ENCODE measurements around the gene GLE1. TPM values are rescaled to one million over a fixed set of nuclear protein-coding genes. Genes with fewer than 3 reads are reported as not detected.

GLE1 gene
- total and polyA plus RNA-seq, 10 donors, result 14.3 to 31.2 (median 22.7) TPM

DNA sequence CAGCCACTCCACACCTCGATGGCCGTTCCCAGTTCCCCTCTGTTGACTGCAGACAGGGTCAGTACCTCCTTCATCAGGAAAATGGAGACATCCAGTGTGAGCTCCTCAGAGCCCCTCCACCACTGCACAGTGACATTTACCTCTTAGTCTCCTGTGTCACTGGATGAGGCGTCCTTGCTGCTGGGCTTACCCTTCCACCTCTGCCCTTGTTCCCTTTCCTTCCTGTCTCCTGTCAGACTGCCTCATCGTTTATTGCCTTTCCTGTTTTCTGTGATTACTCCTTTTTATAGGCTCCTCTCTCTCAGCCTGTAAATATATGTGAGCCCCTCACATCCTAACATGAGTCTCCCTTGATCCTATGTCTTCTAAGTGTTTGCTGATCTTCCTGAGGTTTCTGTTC, 24.7 kb downstream of the GLE1 start:
- Histone ChIP-seq H3K4me1 (peaks cover 0 to 7% (median 0%) of the 10 kb centered on the region in 6 donors), H3K4me3 (no peak overlapping the region), H3K27me3 (replicated peaks in 1 of 7) (no peaks in the 10 kb centered on the region), H3K27ac (peak overlapping the region in 5 of 8 donors; percentile 4 to 50 (median 28)), H3K36me3 (peaks cover 0 to 100% (median 95%) of the 10 kb centered on the region in 6 donors), H3K9me3 (no peaks in the 10 kb centered on the region)
- TF ChIP-seq POLR2A (IDR thresholded peaks at IDR 0.05) (no peak), POLR2AphosphoS5 (IDR thresholded peaks at IDR 0.05) (peak in 1 of 3 donors; percentile 33)
- TF ChIP-seq, protein P1, sequence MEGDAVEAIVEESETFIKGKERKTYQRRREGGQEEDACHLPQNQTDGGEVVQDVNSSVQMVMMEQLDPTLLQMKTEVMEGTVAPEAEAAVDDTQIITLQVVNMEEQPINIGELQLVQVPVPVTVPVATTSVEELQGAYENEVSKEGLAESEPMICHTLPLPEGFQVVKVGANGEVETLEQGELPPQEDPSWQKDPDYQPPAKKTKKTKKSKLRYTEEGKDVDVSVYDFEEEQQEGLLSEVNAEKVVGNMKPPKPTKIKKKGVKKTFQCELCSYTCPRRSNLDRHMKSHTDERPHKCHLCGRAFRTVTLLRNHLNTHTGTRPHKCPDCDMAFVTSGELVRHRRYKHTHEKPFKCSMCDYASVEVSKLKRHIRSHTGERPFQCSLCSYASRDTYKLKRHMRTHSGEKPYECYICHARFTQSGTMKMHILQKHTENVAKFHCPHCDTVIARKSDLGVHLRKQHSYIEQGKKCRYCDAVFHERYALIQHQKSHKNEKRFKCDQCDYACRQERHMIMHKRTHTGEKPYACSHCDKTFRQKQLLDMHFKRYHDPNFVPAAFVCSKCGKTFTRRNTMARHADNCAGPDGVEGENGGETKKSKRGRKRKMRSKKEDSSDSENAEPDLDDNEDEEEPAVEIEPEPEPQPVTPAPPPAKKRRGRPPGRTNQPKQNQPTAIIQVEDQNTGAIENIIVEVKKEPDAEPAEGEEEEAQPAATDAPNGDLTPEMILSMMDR (IDR thresholded peaks at IDR 0.05 in 8 of 11, conservative IDR thresholded peaks at IDR 0.05 in 3 of 11), result no peak
- DNase-seq, result no peak
- intact Hi-C loops (cut with DNase I; ENCODE audit: low total_unique reads), result no loop called here
- 57 to 74% (median 63%) methylated on average over 4 of the region's 4 CpGs for WGBS, 5 donors

DNA sequence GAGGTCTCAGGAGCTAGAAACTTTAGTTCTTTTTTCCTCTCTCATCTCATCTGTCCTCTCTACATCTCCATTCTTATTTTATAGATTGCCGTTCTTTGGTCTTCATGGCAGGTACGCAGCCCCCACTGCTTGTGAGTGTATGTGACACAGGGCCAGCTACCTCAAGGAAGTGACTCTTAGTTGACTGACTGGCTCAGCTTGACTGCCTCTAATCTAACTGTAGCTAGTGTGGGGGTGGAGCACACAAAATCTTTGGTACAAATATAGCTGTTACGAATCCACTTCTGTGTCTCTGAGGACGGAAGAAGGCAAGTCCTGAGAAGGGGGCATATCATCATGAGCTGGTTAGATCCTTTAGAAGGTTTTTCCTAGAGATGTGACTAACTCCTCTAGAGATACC, 28.1 kb downstream of the GLE1 start:
- Histone ChIP-seq H3K27me3 (replicated peaks in 1 of 7) (no peaks in the 10 kb centered on the region), H3K36me3 (peaks cover 1 to 100% (median 95%) of the 10 kb centered on the region in 6 donors), H3K9me3 (no peaks in the 10 kb centered on the region), H3K4me3 (no peak overlapping the region), H3K4me1 (peaks cover 0 to 7% (median 0%) of the 10 kb centered on the region in 6 donors), H3K27ac (no peak overlapping the region)
- intact Hi-C loops (cut with DNase I; ENCODE audit: low total_unique reads), result loop anchor here (10.0 kb wide), 1 partner anchor 52 kb away; no protein-coding TSS in a partner anchor
- no peak for DNase-seq
- 89 to 98% (median 95%) methylated on average over 4 of the region's 4 CpGs for WGBS, 5 donors
- TF ChIP-seq POLR2AphosphoS5 (IDR thresholded peaks at IDR 0.05) (no peak), POLR2A (IDR thresholded peaks at IDR 0.05) (no peak)
- TF ChIP-seq, protein P1 (IDR thresholded peaks at IDR 0.05 in 8 of 11, conservative IDR thresholded peaks at IDR 0.05 in 3 of 11), result no peak

DNA sequence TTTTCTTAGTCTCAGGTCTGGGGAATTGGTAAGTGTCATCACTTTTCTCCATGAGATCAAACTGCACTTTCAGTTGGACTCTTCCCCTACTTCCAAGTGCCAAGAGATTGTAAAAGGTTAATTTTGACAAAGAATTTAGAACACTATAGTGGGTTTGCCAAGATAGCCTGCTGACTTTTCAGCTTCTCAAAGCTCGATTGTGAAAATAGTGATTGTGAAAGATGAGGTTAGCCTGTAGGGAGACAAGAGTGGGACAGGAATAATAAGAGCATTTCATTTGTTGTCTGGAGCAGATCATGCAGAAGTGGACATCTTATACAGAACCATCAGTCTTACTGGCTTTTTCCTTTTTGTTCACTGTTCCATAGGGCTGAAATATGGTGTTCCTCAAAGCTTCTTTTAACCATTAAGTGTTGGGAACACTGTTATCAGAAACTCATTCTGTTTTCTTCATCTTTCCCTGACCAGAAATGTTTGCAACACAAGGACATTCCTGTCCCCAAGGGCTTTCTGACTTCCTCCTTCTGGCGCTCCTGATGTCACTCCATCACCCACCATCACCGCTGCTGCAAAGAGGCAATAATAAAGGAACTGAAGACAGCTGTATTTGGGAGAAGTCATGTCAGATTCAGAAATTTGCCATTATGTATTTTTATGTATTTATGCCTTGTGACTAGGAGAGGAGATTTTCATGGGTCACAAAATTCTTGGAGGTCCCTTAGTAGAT, 36.3 kb downstream of the GLE1 start:
- WGBS, 5 donors, result 41 to 77% (median 65%) methylated on average over 3 of the region's 3 CpGs
- no peaks in the 10 kb centered on the region for H3K9me3 ChIP-seq
- peaks cover 10 to 84% (median 75%) of the 10 kb centered on the region in 6 donors for H3K36me3 ChIP-seq
- H3K4me3 ChIP-seq, result no peak overlapping the region
- no peaks in the 10 kb centered on the region for H3K4me1 ChIP-seq
- H3K27ac ChIP-seq, result peak overlapping the region in 1 of 8 donors; percentile 43
- intact Hi-C loops (cut with DNase I; ENCODE audit: low total_unique reads), result no loop called here
- DNase-seq, result no peak
- TF ChIP-seq POLR2AphosphoS5 (IDR thresholded peaks at IDR 0.05), result no peak
- TF ChIP-seq POLR2A (IDR thresholded peaks at IDR 0.05), result no peak
- TF ChIP-seq, protein P1 (IDR thresholded peaks at IDR 0.05 in 8 of 11, conservative IDR thresholded peaks at IDR 0.05 in 3 of 11), result no peak
- no peaks in the 10 kb centered on the region for H3K27me3 ChIP-seq (replicated peaks in 1 of 7)

DNA sequence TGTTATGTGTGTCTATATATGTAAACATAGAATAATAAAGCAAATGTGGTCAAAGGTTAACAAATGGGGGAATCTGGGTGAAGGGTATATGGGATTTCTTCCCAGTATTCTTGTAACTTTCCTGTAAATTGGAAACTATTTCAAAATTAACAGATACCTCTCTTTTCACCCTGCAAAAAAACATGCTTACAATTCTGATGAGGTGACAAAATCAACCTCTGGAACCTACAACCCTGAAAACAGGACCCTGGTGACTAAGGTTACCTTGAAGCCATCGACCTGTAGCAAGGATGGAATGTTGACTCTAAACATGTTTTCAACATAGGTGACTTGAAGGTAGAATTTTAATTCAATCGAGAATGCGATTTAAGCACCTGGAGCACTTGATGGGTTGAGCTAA, 42.0 kb downstream of the GLE1 start:
- Histone ChIP-seq H3K36me3 (peaks cover 0 to 27% (median 19%) of the 10 kb centered on the region in 6 donors), H3K27me3 (replicated peaks in 1 of 7) (no peaks in the 10 kb centered on the region), H3K27ac (no peak overlapping the region), H3K4me1 (peaks cover 0 to 23% (median 16%) of the 10 kb centered on the region in 6 donors), H3K4me3 (no peak overlapping the region), H3K9me3 (no peaks in the 10 kb centered on the region)
- TF ChIP-seq, protein P1 (IDR thresholded peaks at IDR 0.05 in 8 of 11, conservative IDR thresholded peaks at IDR 0.05 in 3 of 11), result no peak
- no peak for TF ChIP-seq POLR2A (IDR thresholded peaks at IDR 0.05)
- TF ChIP-seq POLR2AphosphoS5 (IDR thresholded peaks at IDR 0.05), result no peak
- WGBS, 5 donors, result 74 to 92% (median 88%) methylated on average over 3 of the region's 3 CpGs
- intact Hi-C loops (cut with DNase I; ENCODE audit: low total_unique reads), result no loop called here
- DNase-seq, result no peak
